WTC11 (cell line): ENCODE data around the gene PLK3. TPM values are rescaled to one million over a fixed set of nuclear protein-coding genes. Genes with fewer than 3 reads are reported as not detected.

ENCODE experiments used
- ATAC-seq: fragments of 200-7000 bp; cut with Tn5 transposase; 2 replicates; pipeline ENCODE4 v1.10.0; 2021; ENCODE audit warnings: mild to moderate bottlenecking, moderate library complexity
- CTCF ChIA-PET: fragments of 300-600 bp; sonication (Branson Sonifier 250); formaldehyde crosslinking; loops from one replicate; lab custom pipeline; 2021; ENCODE audit warnings: antibody characterized with exemption; lab: Charles Lee
- POLR2A ChIA-PET: fragments of 350-600 bp; sonication (Branson Sonifier 250); formaldehyde crosslinking; loops from one replicate; lab custom pipeline; 2021; ENCODE audit warnings: antibody characterized with exemption; lab: Charles Lee
- DNase-seq: peaks from one replicate; pipeline ENCODE4 v3.0.0; 2021; ENCODE audit warnings: low spot score
- H3K27ac Mint-ChIP-seq: 2 replicates; pipeline ENCODE4 v1.8.0; 2021; ENCODE audit warnings: mixed read lengths
- H3K27me3 Mint-ChIP-seq: 2 replicates; pipeline ENCODE4 v1.8.0; 2021; ENCODE audit warnings: low read depth, mild to moderate bottlenecking, moderate library complexity, mixed read lengths
- H3K36me3 Mint-ChIP-seq: 2 replicates; pipeline ENCODE4 v1.8.0; 2021; ENCODE audit warnings: mixed read lengths
- H3K4me1 Mint-ChIP-seq: 2 replicates; pipeline ENCODE4 v1.8.0; 2022; ENCODE audit warnings: mixed read lengths
- H3K4me3 Mint-ChIP-seq: 2 replicates; pipeline ENCODE4 v1.8.0; 2021; ENCODE audit warnings: mild to moderate bottlenecking, moderate library complexity, mixed read lengths
- H3K9me3 Mint-ChIP-seq: 2 replicates; pipeline ENCODE4 v1.8.0; 2021; ENCODE audit warnings: mixed read lengths
- AR ChIP-seq: fragments of 250-450 bp; sonication (Bioruptor Pico); IDR thresholded peaks from 2 replicates; pipeline ENCODE4 v1.9.0; 2021; ENCODE audit warnings: mild to moderate bottlenecking
- ERG ChIP-seq: fragments of 250-450 bp; sonication (Bioruptor Pico); IDR thresholded peaks from 2 replicates; pipeline ENCODE4 v1.8.0; 2021; ENCODE audit warnings: mild to moderate bottlenecking
- ETV6 ChIP-seq: sonication (generic); formaldehyde crosslinking; IDR thresholded peaks from 2 replicates; pipeline ENCODE4 v1.8.1; 2022; ENCODE audit warnings: mild to moderate bottlenecking, missing genetic modification reagents
- FOXK1 ChIP-seq: sonication (generic); formaldehyde crosslinking; IDR thresholded peaks from 2 replicates; pipeline ENCODE4 v1.8.0; 2022; ENCODE audit warnings: mild to moderate bottlenecking, moderate library complexity, missing genetic modification reagents
- IRF1 ChIP-seq: sonication (generic); formaldehyde crosslinking; IDR thresholded peaks from 2 replicates; pipeline ENCODE4 v1.8.0; 2023; ENCODE audit warnings: missing genetic modification reagents
- MAX ChIP-seq: sonication (generic); formaldehyde crosslinking; IDR thresholded peaks from 2 replicates; pipeline ENCODE4 v1.8.0; 2022; ENCODE audit warnings: mild to moderate bottlenecking, missing genetic modification reagents
- MYBL2 ChIP-seq: sonication (generic); formaldehyde crosslinking; IDR thresholded peaks from 2 replicates; pipeline ENCODE4 v1.8.1; 2023; ENCODE audit warnings: mild to moderate bottlenecking, moderate library complexity, missing genetic modification reagents
- NFYB ChIP-seq: sonication (generic); formaldehyde crosslinking; conservative IDR thresholded peaks from 2 replicates; pipeline ENCODE4 v1.8.0; 2022; ENCODE audit warnings: low read depth, missing genetic modification reagents
- NR1H2 ChIP-seq: sonication (generic); formaldehyde crosslinking; IDR thresholded peaks from 2 replicates; pipeline ENCODE4 v1.9.0; 2021; ENCODE audit warnings: mild to moderate bottlenecking, moderate library complexity, missing genetic modification reagents
- PREB ChIP-seq: sonication (generic); formaldehyde crosslinking; IDR thresholded peaks from 2 replicates; pipeline ENCODE4 v1.8.1; 2022; ENCODE audit warnings: mild to moderate bottlenecking, missing genetic modification reagents, moderate library complexity, borderline replicate concordance
- PRRX2 ChIP-seq: fragments of 250-450 bp; sonication (Bioruptor Pico); IDR thresholded peaks from 2 replicates; pipeline ENCODE4 v1.8.0; 2021; ENCODE audit warnings: mild to moderate bottlenecking
- TEAD4 ChIP-seq: sonication (generic); formaldehyde crosslinking; IDR thresholded peaks from 2 replicates; pipeline ENCODE4 v1.8.0; 2022; ENCODE audit warnings: mild to moderate bottlenecking, missing genetic modification reagents
- ZNF232 ChIP-seq: sonication (generic); formaldehyde crosslinking; IDR thresholded peaks from 2 replicates; pipeline ENCODE4 v1.8.0; 2022; ENCODE audit warnings: mild to moderate bottlenecking, missing genetic modification reagents
- ZNF317 ChIP-seq: sonication (generic); formaldehyde crosslinking; IDR thresholded peaks from 2 replicates; pipeline ENCODE4 v1.8.1; 2023; ENCODE audit warnings: low read depth, mild to moderate bottlenecking, moderate library complexity, missing genetic modification reagents, borderline replicate concordance
- ZNF416 ChIP-seq: fragments of 250-450 bp; sonication (Bioruptor Pico); IDR thresholded peaks from 2 replicates; pipeline ENCODE4 v1.9.0; 2021; ENCODE audit warnings: mild to moderate bottlenecking, inconsistent platforms
- ZNF423 ChIP-seq: fragments of 250-450 bp; sonication (Bioruptor Pico); IDR thresholded peaks from 2 replicates; pipeline ENCODE4 v2.1.2; 2022; ENCODE audit warnings: mild to moderate bottlenecking, moderate library complexity
- ZNF425 ChIP-seq: fragments of 250-450 bp; sonication (Bioruptor Pico); conservative IDR thresholded peaks from 2 replicates; pipeline ENCODE4 v1.9.0; 2021; ENCODE audit warnings: mild to moderate bottlenecking
- ZNF671 ChIP-seq: fragments of 250-450 bp; sonication (Bioruptor Pico); IDR thresholded peaks from 2 replicates; pipeline ENCODE4 v1.8.0; 2021; ENCODE audit warnings: mild to moderate bottlenecking
- total RNA-seq: library from RNA; stranded (reverse); gene quantifications from 3 replicates; pipeline ENCODE4 v1.2.3, GENCODE V29; 2021

The PLK3 gene
- total RNA-seq, 1 experiment from 2014 or later = 16.4 TPM

- TF ChIP-seq NR1H2 = no peak
- TF ChIP-seq MAX = peak; percentile 97
- TF ChIP-seq MYBL2 (CRISPR knock-in tag) = peak; percentile 18; the same call in 1 of the 2 replicates
- TF ChIP-seq ZNF423 (CRISPR knock-in tag) = peak; percentile 93
- TF ChIP-seq ZNF416 (CRISPR knock-in tag) = no peak
- TF ChIP-seq NFYB (CRISPR knock-in tag) = no peak; the same call in 1 of the 2 replicates
Observed at GRCh38 chr1:44786138-44786840, 13.9 kb upstream of the PLK3 start (continued).

- DNase-seq (no peak), ATAC-seq (no peak)
- Mint-ChIP-seq H3K4me3 (peak overlapping the region; percentile 70), H3K27me3 (peaks cover 12% of the 10 kb centered on the region), H3K9me3 (no peaks in the 10 kb centered on the region), H3K27ac (no peak overlapping the region; the same call in 1 of the 2 replicates), H3K36me3 (no peaks in the 10 kb centered on the region), H3K4me1 (peaks cover 35% of the 10 kb centered on the region)
- ChIA-PET CTCF (interaction anchor here (0.6 to 3.7 kb wide), 19 partner anchors 11 to 516 kb away, joined by 3 to 20 read pairs (median 4); partner anchors contain the start of genes BTBD19, DYNLT4, HECTD3 and PLK3), POLR2A (interaction anchor here (0.7 to 1.9 kb wide), 5 partner anchors 11 to 172 kb away, joined by 3 to 10 read pairs (median 6); partner anchors contain the start of genes DYNLT4 and PLK3)
- TF ChIP-seq ZNF671 (no peak), TEAD4 (CRISPR knock-in tag) (no peak), PREB (CRISPR knock-in tag) (no peak), ZNF317 (CRISPR knock-in tag) (no peak)
Observed at GRCh38 chr1:44786841-44787426, 13.2 kb upstream of the PLK3 start.

GRCh38 chr1:44787506-44787905 is 12.7 kb upstream of the PLK3 start:
- ChIA-PET CTCF (interaction anchor here (0.8 to 3.7 kb wide), 10 partner anchors 12 to 516 kb away, joined by 3 to 20 read pairs (median 4); partner anchors contain the start of genes BTBD19, DYNLT4, HECTD3 and PLK3), POLR2A (interaction anchor here (0.6 to 1.9 kb wide), 4 partner anchors 12 to 211 kb away, joined by 4 to 10 read pairs (median 8); no protein-coding TSS in a partner anchor)
- no peak for DNase-seq
- H3K36me3 Mint-ChIP-seq = no peaks in the 10 kb centered on the region
- H3K4me3 Mint-ChIP-seq = no peak overlapping the region
- H3K9me3 Mint-ChIP-seq = no peaks in the 10 kb centered on the region
- no peak for ATAC-seq
- TF ChIP-seq ERG = no peak
- no peak for TF ChIP-seq IRF1 (CRISPR knock-in tag)
- no peak for TF ChIP-seq ZNF232 (CRISPR knock-in tag)
- no peak for TF ChIP-seq NFYB (CRISPR knock-in tag)
- no peak for TF ChIP-seq ZNF425
- no peak for TF ChIP-seq PRRX2 (CRISPR knock-in tag)
- TF ChIP-seq FOXK1 (CRISPR knock-in tag) = no peak
- no peak for TF ChIP-seq AR (CRISPR knock-in tag)
- TF ChIP-seq ETV6 (CRISPR knock-in tag) = no peak
- H3K27me3 Mint-ChIP-seq = peaks cover 12% of the 10 kb centered on the region
- H3K27ac Mint-ChIP-seq = no peak overlapping the region
- peaks cover 35% of the 10 kb centered on the region for H3K4me1 Mint-ChIP-seq
